Hepatocyte (in vitro differentiated cells): Measurements from ENCODE around the gene NEK4.

Experiments
- EZH2 ChIP-seq: fragments of 200-600 bp; sonication (generic); IDR thresholded peaks from 2 replicates; pipeline ENCODE4 v1.6.1; 2016; ENCODE audit warnings: antibody characterized with exemption, mild to moderate bottlenecking, borderline replicate concordance
- TF ChIP-seq, protein P1 (sequence below): fragments of 200-600 bp; sonication (generic); IDR thresholded peaks from 2 replicates; pipeline ENCODE4 v1.5.1; 2016; ENCODE audit warnings: antibody characterized with exemption, mild to moderate bottlenecking; ENCODE audit not compliant: poor library complexity

DNA sequence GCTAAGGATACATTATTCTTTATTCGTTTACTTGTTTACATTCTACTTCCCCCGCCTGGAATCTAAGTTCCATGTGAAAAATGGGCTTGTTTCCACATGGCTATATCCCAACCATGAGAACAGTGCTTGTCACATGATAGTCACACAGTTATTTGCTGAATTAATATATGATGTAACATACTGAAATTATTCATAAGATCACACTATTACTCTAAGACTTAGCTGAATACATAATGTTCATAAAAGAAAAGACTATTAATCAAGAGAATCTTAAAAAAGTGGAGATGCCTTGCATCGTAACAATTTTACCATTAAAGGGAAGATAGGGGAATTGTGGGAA lies 91.6 kb downstream of the NEK4 start:
- TF ChIP-seq, protein P1, sequence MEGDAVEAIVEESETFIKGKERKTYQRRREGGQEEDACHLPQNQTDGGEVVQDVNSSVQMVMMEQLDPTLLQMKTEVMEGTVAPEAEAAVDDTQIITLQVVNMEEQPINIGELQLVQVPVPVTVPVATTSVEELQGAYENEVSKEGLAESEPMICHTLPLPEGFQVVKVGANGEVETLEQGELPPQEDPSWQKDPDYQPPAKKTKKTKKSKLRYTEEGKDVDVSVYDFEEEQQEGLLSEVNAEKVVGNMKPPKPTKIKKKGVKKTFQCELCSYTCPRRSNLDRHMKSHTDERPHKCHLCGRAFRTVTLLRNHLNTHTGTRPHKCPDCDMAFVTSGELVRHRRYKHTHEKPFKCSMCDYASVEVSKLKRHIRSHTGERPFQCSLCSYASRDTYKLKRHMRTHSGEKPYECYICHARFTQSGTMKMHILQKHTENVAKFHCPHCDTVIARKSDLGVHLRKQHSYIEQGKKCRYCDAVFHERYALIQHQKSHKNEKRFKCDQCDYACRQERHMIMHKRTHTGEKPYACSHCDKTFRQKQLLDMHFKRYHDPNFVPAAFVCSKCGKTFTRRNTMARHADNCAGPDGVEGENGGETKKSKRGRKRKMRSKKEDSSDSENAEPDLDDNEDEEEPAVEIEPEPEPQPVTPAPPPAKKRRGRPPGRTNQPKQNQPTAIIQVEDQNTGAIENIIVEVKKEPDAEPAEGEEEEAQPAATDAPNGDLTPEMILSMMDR, result no peak
- no peak for TF ChIP-seq EZH2
